GM21360 (cell line): Measurements from ENCODE around the gene SCOC.

Experiments
- ATAC-seq: cut with Tn5 transposase; IDR thresholded peaks from one replicate; pipeline ENCODE4 v1.9.1; 2021; ENCODE audit warnings: mild to moderate bottlenecking, moderate library complexity; ENCODE audit not compliant: unreplicated experiment

SCOC gene

DNA sequence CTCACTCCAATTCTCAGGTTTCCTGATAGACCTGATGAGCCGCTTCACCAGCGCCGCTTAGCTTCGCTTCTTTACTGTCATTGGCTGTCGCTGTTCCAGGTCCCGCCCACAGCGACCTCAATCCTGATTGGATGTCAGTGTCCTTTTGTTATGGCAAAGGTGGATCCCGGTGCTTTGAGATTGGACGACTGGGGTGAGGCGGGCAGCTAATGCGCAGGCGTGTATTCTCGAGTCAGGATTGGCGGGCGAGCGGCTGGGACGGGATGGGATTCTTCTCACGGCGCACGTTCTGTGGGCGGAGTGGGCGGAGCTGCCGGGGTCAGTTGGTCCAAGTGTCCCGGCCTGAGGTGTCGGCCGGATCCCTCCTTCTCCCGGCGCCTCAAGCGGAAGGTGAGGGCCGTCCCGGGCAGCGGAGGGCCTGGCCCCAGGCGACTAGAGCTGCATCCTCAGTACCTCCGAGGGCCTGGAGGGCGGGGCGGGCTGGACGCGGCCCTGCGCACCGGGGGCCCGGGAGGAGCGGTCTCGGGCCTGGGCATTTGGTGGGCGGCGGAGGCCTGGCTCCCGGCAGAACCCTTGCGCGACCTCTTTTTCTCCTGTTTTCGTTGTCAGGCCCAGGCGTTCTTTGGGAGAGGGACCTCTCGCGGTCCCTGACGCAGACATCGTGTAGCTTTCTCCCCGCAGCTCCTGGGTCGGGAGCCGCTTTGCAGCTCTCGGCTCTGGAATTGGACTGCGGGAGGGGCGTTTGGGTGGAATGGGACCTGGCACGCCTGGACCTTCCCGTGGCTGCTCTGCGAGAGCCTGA is at the start of gene SCOC:
SCOC (plus strand) TSS at position 319 of the 802 bp plus-strand sequence. CDS start 5,525 bp downstream, outside the sequence.
- ATAC-seq: peak; percentile 89

DNA sequence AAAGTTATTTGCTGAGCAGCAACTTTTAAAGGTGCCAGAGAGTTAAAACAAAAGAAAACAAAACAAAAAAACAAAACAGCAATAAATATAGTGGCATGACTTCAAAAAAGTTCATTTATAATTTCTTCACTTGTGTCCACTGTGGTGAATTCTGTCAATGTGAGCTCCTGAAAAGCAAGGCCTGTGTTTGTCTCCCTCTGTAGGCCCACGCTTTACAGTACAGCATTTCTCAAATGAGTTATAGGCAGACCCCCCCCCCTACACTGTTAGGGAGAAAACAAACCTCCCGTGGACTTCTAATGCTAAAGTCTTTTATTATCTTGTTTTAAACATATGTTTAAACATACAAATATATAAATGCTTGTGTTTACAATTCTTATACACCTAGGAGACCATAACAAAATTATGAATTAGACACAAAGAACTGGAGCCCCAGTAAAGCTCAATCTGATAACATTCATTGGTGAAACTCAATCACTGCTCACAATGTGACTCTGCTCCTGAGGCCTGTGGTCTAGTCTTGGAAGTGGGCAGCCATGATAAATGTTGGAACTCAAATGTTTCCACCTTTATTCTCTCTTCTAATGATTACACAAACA is 47.0 kb upstream of the SCOC start:
- ATAC-seq: no peak

DNA sequence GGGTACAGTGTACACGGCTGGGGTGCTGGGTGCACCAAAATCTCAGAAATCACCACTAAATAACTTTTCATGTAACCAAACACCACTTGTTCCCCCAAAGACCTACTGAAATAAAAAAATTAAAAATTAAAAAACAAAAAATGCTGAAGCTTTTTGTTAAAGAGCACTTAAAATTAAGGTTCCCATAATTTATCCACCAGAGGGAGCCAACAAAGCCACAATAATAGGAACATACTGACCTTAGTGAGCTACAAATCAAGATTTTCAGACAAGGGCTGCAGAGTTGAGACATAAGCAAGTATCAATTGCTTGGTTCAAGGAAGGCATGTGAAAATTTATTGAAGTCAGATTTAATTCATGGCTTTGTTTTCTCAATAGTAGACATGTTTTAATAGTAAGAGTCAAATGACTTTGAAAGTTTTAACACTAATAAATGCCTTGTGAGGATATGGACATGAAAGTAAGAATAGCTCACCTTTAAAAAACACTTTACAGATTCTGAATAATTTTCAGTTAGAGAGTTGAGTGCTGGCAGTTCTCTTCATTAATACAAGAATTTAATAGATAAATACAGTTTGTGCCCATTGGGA is 43.0 kb upstream of the SCOC start:
- ATAC-seq: no peak

DNA sequence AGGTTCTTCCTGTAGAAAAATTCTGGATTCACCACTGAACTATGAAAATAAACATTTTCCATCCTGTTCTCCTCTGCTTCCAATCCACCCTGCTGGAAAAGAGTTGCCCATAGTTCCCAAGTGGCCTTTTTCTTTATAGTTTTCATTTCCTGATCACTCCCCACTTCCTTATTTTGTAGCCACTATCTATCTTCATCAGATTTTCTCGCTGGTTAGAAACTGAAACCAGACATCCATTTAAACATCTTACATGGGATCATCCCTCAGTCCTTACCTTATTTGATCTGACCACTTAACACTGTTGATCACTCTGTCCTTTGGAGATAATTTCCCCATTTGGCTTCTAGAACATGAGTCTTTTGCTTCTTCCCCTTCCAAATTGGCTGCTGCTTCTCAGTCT is 42.2 kb upstream of the SCOC start:
- no peak for ATAC-seq

DNA sequence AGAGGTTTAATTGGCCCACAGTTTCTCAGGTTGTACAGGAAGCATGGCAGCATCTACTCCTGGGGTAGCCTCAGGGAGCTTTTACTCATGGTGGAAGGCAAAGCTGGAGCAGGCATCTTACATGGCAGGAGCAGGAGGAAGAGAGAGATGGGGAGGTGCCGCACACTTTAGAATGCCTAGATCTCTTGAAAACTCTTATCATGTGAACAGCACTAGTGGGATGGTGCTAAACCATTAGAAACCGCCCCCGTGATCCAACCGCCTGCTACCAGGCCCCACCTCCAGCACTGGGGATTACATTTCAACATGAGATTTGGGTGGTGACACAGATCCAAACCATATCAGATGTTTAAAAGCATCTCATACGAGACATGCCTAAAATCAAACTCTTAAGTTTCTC is 41.6 kb upstream of the SCOC start:
- no peak for ATAC-seq

DNA sequence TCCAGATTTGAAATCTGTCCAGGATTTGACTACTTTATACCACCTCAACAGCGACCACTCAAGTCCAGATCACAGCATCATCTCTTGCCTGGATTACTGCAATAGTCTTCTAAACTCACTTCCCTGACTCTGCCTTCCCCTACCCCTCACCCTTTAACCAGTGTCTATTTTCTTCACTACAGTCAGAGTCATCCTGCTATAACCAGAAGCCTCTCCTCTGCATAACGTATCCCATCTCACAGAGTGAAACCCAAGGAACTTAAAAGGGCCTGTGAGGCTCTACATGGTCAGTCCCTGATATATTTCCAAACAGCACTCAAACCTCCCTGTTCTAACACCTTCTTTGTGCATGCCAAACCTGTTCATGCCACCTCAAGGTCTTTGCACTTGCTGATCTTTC is 40.7 kb upstream of the SCOC start:
- no peak for ATAC-seq

DNA sequence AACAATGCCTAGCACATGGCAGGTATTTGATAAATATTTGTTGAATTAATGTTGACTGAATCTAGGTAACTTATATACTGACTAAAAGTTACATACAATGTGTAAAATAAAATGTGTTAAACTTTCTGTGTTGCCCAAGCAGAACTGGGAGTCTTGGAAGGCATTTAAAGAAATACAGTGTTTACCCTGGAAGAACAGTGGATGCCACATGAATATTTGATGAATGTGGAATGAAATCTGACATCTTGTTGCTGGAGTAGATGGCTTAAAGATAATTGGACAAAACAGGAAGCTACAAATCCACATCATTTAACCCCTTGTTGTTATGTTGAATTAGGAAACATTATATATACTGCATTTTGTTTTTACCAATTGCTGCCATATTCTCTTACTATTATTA is 39.9 kb upstream of the SCOC start:
- ATAC-seq: no peak

DNA sequence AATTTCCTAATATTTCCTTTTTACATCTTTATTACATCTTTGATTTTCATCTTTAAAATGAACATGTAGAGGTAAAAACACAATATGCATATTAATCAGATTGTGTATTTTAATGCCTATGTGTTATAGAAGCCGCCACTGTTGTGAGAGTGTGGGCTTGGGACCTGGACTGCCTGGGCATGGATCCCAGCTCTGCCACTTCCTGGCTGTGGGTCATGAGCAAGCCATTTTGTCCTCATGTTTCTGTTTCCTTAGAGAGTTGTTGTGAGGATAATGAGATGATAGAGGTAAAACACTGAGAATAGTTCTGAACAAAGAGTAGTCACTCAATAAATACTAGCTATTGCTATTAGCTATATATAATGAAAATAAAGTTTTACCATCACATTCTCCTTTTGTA is 38.4 kb upstream of the SCOC start:
- ATAC-seq: no peak

DNA sequence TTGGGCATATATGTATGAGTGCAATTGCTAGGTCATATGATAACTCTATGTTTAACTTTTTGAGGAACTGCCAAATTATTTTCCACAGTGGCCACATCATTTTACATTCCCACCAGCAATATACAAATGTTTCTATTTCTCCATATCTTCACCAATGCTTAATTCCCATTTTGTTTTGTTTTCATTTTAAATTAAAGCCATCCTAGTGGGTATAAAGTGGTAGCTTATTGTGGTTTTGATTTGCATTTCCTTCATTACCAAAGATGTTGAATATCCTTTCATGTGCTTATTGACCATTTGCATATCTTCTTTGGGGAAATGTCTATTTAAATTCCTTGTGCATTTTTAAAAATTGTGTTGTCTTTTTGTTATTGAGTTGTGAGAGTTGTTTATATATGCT is 36.7 kb upstream of the SCOC start:
- no peak for ATAC-seq

DNA sequence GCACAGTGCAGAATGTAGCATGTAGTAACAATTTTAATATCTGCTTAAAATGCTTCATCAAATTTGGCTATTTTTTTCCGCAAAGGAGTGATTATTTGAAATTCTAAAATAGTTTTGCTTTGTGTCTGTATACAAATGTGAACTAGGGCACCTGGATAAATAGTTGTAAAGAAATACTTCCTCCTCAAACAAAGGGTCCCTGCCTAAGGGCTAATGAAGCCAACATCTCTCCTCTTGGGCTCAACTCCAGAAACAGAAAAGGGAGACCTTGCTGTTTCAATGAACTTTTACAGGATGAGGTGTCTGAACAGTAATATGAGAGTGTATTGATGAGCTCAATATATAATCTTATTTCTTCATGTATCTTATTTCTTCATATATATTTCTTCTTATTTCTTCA is 30.8 kb upstream of the SCOC start:
- no peak for ATAC-seq

DNA sequence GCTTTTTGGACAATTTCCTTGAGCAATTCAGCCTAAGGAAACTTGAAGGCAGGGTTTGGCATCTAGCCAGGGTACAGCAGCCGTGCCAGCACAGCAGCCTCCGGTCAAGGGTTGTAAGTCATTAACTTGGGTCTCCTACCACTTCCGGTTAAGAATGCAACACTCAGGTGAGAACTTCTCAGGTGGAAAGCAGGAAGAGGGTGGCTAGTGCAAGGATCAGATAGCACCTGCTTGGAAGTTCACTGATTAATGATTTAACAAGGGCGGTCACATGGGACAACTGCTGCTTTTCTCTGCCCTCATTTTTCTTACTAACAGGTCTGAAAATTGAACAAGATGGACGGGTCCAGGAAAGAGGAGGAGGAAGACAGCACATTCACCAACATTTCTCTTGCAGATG is 30.1 kb upstream of the SCOC start:
- ATAC-seq: no peak

DNA sequence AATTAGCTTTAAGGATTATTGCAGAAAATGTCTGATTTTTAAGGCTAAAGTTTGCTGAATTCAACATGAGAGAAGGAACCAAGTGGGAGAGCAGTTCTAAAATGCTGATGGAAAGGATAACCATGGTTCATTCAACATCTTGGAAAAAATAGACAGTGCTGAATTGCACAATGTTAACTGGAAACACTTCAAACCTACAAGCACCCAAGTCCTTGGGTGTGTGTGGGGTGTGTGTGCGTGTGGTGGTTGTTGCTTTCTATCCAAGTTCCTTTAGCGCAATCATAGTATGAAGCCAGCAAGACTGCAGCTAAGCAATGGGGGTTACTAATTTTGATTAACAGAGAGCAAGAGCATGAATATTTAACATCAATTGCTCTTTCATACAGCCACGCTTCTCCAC is 29.3 kb upstream of the SCOC start:
- no peak for ATAC-seq

DNA sequence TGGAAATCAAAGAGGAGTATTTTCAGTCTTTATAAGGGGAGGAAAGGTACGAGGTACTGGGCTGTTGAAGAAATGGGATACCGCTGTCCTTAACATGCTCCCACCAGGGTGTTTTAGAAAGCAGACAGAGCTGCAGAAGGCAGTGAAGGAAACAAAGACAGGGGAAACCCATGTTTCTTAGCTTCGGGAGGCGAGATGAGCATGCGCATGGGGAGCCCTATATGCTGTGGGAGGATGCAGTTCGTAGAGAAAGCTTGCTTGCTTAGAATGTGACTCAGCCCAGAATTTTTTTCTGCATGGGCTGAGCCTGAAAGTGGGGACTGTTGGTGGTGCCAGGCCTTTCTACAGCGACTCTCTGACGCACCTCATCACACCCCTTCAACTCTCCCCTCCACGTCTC is 28.8 kb upstream of the SCOC start:
- no peak for ATAC-seq

DNA sequence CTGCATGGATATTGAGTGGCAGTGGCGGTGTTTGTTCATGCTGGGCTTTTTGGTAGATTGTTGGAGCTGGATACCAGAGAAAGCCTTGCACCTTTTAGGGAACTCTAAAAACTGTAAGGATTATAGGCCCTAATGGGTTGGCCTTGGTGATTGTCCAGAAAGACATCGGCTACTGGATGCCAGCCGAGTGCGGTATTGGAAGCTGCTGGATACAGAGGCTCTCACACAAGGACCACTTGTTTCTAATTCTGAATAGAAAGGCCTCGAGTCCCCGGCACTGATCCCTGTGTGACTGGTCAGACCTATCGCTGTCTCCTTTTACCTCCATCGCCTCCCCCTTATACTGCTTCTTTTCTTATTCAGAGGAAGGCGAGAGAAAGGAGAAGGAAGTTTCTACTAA is 27.3 kb upstream of the SCOC start:
- ATAC-seq: no peak

DNA sequence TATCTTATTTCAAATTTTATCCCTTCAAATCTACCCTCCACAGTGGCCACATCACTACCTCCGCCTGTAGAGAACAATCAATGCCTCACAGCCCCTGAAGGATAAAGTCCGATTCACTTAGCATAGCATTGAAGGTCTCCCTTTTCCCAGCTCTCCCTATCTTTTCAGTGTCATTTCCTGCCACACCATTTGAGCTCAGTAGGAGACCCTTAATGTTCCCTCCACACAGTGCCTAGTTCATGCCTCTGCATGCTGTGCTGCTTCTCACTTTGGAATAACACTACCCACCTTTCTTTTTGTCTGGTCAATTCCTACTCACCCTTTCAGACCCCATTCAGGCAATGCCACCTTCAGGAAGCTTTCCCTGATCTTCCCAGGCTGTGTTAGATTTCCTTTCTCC is 23.6 kb upstream of the SCOC start:
- ATAC-seq: no peak

DNA sequence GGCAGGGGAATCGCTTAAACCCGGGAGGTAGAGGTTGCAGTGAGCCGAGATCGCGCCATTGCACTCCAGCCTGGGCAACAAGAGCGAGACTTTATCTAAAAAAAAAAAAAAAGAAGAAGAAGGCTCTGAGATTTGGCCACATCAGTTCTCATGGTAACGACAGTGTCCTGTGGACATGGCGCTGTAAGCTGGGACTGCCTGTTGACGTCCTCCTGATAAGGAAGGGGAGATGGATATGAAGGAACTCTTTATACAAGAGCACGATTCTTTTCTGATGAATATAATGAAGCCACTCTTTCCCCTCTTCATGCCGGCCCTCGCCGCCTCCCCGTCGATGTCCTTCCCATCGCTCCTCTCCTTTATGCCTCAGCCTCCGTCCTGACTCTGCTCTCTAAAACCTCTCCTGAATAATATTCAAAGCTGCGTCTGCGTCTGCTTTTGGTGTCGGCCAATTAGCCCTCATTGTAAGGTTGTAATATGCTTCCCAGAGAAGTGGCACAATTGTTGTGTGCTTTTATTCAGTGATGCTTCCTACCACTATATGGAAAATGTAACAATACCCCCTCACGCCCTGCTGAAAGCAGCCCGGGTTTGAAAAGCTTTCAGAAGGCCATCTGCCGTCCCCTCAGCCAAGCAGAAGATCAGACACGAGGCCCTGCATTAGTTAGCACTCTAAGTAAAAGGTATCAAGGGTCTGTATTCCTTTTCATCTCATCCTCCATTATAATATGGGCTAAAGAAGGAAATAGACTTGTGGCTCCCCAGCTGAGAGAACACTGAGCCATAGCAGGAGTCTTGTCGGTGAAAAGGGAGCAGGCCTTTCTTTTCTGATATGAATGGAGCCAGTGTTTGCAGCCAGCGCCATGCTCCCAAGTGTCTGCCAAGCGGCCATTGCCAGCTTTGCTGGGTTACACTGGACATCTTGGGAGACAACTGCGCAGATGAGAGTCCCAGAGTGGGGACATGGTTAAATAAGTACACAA is 22.1 kb upstream of the SCOC start:
- no peak for ATAC-seq

DNA sequence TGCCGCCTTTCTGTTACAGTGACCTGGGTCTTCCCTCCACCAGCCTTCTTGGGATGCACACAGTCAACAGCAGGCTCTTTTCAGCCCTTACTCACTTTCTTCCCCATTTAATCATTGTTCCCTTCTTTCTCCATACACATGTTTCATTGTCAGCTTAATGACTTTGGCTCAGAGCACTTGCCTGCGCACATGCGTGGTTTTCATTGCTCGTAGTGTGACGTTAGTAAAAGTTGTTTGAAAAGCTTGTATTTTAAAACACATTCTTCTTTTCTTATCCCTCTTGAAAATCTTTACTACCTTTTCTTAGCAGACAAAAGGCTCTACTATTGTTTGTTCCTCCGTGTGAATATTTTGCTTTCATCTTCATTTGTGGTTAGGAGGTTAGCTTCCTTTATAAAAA is 19.7 kb upstream of the SCOC start:
- no peak for ATAC-seq

DNA sequence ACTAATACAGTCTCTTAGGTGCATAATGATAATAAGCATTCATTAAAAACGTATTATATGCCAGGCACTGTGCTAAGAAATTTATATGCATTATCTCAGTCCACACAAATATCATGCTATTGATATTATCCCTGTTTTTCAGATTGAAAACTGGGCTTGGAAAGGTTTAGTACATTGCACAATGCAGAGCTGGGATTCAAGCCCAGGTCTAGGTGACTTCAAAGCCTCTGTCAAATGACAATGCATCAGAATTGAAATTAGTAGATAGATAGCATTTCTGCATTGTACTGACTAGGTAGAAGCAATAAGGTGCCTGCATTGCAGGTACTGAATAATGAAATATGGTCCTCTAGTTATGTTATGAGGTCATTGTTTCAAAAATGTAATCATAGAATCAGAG is 18.2 kb upstream of the SCOC start:
- no peak for ATAC-seq

DNA sequence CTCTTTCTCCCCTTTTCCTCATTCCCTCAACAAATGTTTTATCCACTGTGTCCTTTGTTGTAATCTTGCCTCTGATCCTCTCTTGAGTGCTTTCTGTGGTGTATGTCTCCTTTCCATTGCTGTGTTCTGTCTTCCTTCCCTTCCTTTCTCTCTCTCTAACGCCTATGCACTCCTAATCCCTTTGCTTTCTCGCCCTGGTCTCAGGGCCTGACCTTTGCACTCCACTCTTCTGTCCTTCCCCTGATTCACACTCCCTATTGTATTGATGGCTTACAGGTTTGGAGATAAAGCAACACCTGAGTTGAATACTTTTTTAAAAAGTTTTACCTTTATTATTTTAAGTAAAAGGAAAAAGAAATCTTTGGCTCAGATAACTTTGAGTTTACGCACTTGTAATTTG is 15.6 kb upstream of the SCOC start:
- ATAC-seq: no peak

DNA sequence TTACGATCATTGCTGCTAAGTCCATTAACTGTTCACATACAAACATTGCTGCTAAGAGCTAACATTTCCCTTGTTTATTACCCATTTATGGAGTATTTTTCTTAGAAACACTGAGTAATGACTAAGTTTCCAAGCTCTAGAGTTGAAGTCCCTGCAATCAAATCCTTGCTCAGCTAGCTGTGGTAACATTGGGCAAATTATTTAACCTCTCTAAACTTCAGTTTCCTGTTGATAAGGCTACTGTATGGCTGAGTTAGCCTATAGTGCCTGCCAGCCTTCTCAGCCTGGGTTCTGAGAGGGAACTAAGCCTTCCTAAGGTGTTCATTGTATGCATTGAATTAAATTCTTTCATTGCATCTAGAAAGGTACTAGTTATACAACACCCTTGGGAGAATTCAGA is 15.2 kb upstream of the SCOC start:
- no peak for ATAC-seq
